ENCODE measurements around the gene TMEM132C. TPM values are rescaled to one million over a fixed set of nuclear protein-coding genes. Genes with fewer than 3 reads are reported as not detected.

The TMEM132C gene
- total RNA-seq, 4 donors from 2014 or later = 2.4 to 5.5 (median 3.3) TPM

DNA sequence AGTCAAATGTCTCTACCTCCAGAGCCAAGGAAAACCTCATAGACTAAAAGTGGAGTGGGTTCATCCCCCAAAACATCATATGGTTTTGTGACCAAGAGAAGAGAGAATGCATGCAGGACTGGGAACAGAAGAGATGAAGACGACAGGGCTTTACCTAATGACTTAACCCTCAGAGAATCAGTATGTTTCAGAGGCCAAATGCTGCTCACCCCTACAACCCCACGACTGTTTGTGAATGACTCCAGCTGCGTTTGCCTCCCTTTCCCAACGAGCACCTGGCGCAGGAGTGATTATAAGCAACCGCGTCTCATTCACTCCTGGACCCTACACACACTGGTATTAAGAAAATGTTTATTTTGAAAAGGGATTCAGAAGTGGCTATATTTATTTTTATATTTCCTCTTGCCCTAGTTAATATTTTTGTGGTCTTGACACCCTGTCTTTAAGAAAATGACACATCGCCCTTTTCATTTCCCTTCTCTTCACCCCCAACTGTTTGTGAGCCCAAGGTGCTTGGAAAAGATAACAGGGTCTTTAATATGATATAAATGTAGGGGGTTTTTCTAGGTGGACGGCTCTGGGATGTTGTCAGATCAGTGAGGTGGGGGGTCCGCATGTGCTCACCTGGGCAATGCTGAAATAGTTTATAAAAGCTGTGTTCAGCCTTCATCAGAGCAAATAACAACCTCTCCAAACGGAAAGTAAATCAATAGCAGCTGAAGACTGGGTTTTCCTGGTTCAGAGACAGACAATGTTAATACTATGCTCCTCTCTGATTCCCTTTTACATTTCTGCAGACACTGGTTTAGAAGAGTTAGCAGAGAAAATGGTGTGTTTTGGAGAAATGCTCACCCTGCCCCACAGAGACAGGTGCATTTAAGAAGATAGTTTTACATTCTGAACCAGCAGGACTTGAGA lies 479.1 kb downstream of the TMEM132C start:
- no peak for TF ChIP-seq EP300 (IDR thresholded peaks at IDR 0.05)
- no peak for TF ChIP-seq POLR2AphosphoS5 (IDR thresholded peaks at IDR 0.05)
- TF ChIP-seq POLR2A (IDR thresholded peaks at IDR 0.05) = no peak
- no peak for TF ChIP-seq CTCF (IDR thresholded peaks at IDR 0.05)
- H3K36me3 ChIP-seq = no peaks in the 10 kb centered on the region
- no peak for ATAC-seq
- WGBS, 2 donors (ENCODE audit: low coverage in 1 of 2) = 54 to 70% methylated on average over 11 of the region's 11 CpGs
- H3K27ac ChIP-seq = no peak overlapping the region
- H3K4me1 ChIP-seq = peaks cover 0 to 10% (median 0%) of the 10 kb centered on the region in 3 donors
- no peaks in the 10 kb centered on the region for H3K27me3 ChIP-seq
- H3K4me3 ChIP-seq = no peak overlapping the region
- H3K9me3 ChIP-seq = no peaks in the 10 kb centered on the region

GRCh38 chr12:128747441-128747840 lies 480.5 kb downstream of the TMEM132C start:
- Histone ChIP-seq H3K4me3 (no peak overlapping the region), H3K27ac (no peak overlapping the region), H3K9me3 (no peaks in the 10 kb centered on the region), H3K27me3 (no peaks in the 10 kb centered on the region), H3K36me3 (no peaks in the 10 kb centered on the region), H3K4me1 (peaks cover 0 to 10% (median 0%) of the 10 kb centered on the region in 3 donors)
- TF ChIP-seq POLR2A (IDR thresholded peaks at IDR 0.05) (no peak), EP300 (IDR thresholded peaks at IDR 0.05) (no peak), CTCF (IDR thresholded peaks at IDR 0.05) (no peak), POLR2AphosphoS5 (IDR thresholded peaks at IDR 0.05) (no peak)
- no peak for ATAC-seq
- 100% methylated on average over 1 of the region's 13 CpGs; no CpG with 5 or more reads in 1 of the 2 donors for WGBS, 2 donors (ENCODE audit: low coverage in 1 of 2)

- Histone ChIP-seq H3K36me3 (no peaks in the 10 kb centered on the region), H3K9me3 (no peaks in the 10 kb centered on the region), H3K27me3 (no peaks in the 10 kb centered on the region), H3K27ac (no peak overlapping the region), H3K4me1 (no peaks in the 10 kb centered on the region), H3K4me3 (no peak overlapping the region)
- WGBS, 2 donors (ENCODE audit: low coverage in 1 of 2) = 72 to 86% methylated on average over 5 of the region's 5 CpGs
- TF ChIP-seq CTCF (IDR thresholded peaks at IDR 0.05) (no peak), EP300 (IDR thresholded peaks at IDR 0.05) (no peak), POLR2AphosphoS5 (IDR thresholded peaks at IDR 0.05) (no peak), POLR2A (IDR thresholded peaks at IDR 0.05) (no peak)
- no peak for ATAC-seq
Measured at GRCh38 chr12:128752386-128752785, 485.4 kb downstream of the TMEM132C start.

DNA sequence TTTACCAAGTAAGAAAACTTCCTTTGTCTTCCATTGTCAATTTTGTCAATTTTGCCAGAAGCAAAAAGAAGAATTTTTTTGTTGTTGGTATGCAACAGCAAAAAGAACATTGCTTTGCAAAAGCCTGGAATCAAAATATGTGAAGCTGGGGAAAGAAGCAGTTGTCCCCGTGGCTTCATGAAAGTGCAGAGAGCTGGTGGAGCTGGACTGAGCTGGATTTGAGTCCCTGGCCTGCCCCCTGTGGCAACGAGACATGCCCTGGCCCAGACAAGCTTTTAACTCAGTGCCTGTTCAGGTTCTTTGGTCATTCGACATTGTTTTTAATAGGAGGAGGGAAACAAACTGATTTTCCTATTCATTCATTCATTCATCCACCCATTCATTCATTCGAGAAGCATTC lies 486.5 kb downstream of the TMEM132C start:
- Histone ChIP-seq H3K27ac (no peak overlapping the region), H3K27me3 (no peaks in the 10 kb centered on the region), H3K9me3 (no peaks in the 10 kb centered on the region), H3K4me3 (no peak overlapping the region), H3K36me3 (no peaks in the 10 kb centered on the region), H3K4me1 (no peaks in the 10 kb centered on the region)
- TF ChIP-seq CTCF (IDR thresholded peaks at IDR 0.05) (no peak), EP300 (IDR thresholded peaks at IDR 0.05) (no peak), POLR2A (IDR thresholded peaks at IDR 0.05) (no peak), POLR2AphosphoS5 (IDR thresholded peaks at IDR 0.05) (no peak)
- WGBS, 2 donors (ENCODE audit: low coverage in 1 of 2) = 50 to 57% methylated on average over 4 of the region's 4 CpGs
- no peak for ATAC-seq

DNA sequence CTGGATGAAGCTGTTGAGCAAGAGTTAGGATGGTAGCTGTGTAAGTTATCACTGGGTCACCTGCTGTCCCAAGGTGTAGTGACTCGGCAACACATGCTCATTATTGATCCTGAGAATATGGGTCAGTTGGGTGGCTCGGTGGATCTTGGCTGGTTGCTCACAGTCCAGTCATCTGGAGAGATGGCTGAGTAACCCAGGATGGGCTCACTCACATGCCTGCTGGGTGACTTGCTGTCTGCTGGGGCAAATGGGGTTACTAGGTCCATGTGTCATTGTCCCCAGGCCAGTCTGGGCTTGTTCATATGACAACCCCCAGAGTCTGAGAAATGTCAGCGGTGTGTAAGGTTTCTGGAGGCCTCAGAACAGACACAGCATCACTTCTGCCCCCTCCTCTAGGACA lies 487.3 kb downstream of the TMEM132C start:
- no peak overlapping the region for H3K4me3 ChIP-seq
- H3K27me3 ChIP-seq = no peaks in the 10 kb centered on the region
- 100% methylated on average over 3 of the region's 3 CpGs; no CpG with 5 or more reads in 1 of the 2 donors for WGBS, 2 donors (ENCODE audit: low coverage in 1 of 2)
- no peak overlapping the region for H3K27ac ChIP-seq
- no peak for TF ChIP-seq POLR2AphosphoS5 (IDR thresholded peaks at IDR 0.05)
- TF ChIP-seq POLR2A (IDR thresholded peaks at IDR 0.05) = no peak
- no peak for TF ChIP-seq EP300 (IDR thresholded peaks at IDR 0.05)
- no peak for TF ChIP-seq CTCF (IDR thresholded peaks at IDR 0.05)
- ATAC-seq = no peak
- no peaks in the 10 kb centered on the region for H3K9me3 ChIP-seq
- H3K4me1 ChIP-seq = no peaks in the 10 kb centered on the region
- no peaks in the 10 kb centered on the region for H3K36me3 ChIP-seq
